T-helper 1 cell treated with Interleukin-12 subunit alpha and Interleukin-12 subunit beta and Interleukin-4 antibody, amounts not matched to agents 30 μg/mL and 1 μg/mL, for 36 hours (primary cell): ENCODE results near the gene IMPG2.

Source experiments
- H3K27ac Mint-ChIP-seq: one replicate; pipeline ENCODE4 v1.8.0; 2021; ENCODE audit warnings: mild to moderate bottlenecking, mixed read lengths
- H3K27me3 Mint-ChIP-seq: one replicate; pipeline ENCODE4 v1.8.0; 2021; ENCODE audit warnings: low read depth, mixed read lengths
- H3K36me3 Mint-ChIP-seq: one replicate; pipeline ENCODE4 v1.8.0; 2021; ENCODE audit warnings: low read depth, mixed read lengths
- H3K4me1 Mint-ChIP-seq: one replicate; pipeline ENCODE4 v1.8.0; 2021; ENCODE audit warnings: low read depth, mixed read lengths
- H3K4me3 Mint-ChIP-seq: one replicate; pipeline ENCODE4 v1.8.0; 2021; ENCODE audit warnings: mild to moderate bottlenecking, moderate library complexity, mixed read lengths
- H3K9me3 Mint-ChIP-seq: one replicate; pipeline ENCODE4 v1.8.0; 2021; ENCODE audit warnings: mixed read lengths

Gene IMPG2

DNA sequence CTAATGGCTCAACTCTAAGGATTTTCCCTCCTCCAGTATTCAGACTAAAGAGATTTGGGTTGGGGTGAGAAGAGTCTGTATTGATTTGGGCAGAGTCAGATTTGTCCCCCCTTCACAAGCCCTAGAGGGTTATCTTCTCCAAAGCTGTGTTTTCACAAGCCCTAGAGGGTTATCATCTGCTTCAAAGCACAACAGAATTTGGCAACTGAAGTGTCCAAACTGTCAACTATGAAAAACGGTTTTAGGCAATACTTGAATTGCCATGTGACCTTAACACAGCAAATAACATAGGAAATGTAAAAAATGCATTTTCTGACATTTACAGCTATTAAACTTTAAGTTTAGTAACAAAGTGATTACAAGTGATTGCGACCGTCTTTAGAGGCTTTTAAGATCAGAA is 119.9 kb downstream of the IMPG2 start:
- Mint-ChIP-seq H3K9me3 (no peaks in the 10 kb centered on the region), H3K36me3 (no peaks in the 10 kb centered on the region), H3K4me3 (no peak overlapping the region)

DNA sequence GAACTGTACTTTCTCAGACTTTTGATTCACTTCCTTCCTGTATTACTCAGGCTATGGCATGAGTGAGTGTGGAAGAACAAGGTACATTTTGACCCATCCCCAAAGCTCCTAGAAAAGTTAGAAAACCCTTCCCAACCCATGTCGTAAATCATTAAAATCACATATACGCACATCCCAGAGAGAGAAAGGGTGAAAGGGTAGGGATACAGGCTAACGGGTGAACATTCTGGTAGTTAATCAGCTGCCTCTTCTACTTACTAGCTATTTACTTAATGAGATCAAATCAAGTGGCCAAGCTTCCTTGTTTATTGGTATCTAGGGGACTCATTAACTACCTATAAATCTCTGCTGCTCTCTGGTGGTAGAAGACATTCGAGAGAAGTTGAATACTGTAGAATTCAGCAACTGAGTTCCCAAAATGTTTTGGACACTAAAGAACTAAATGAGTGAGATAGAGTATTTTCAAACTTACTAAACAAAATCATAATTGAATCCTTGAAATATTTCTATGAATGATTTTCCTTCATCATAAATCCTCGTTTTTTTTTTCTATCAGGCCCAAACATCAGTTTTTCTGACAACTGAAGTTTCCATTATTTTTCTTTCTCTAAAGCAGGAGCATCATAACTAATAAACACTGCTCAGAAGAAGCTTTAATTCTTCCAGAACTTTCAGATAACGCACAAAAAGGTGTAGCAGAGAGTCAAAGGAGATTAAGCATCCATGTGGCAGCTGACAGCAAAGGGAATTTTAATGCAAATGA is 124.2 kb downstream of the IMPG2 start:
- Mint-ChIP-seq H3K4me3 (no peak overlapping the region), H3K27me3 (peaks cover 4% of the 10 kb centered on the region), H3K36me3 (no peaks in the 10 kb centered on the region), H3K9me3 (no peaks in the 10 kb centered on the region), H3K27ac (no peak overlapping the region), H3K4me1 (no peaks in the 10 kb centered on the region)

More for the DNA sequence above, 119.9 kb downstream of the IMPG2 start:
- Mint-ChIP-seq H3K27ac (no peak overlapping the region), H3K27me3 (peaks cover 15% of the 10 kb centered on the region), H3K4me1 (no peaks in the 10 kb centered on the region)

DNA sequence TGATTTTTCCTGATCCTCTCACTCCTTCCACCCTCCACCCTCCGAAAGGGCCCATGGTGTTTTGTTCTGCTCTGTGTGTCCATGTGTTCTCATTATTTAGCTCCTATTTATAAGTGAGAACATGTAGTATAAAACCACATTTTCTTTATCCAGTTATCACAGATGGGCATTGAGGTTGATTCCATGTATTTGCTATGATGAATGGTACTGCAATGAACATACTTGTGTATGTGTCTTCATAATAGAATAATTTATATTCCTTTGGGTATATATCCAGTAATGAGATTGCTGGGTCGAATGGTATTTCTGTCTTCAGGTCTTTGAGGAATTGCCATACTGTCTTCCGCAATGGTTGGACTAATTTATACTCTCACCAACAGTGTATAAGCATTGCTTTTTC is 126.0 kb downstream of the IMPG2 start:
- no peak overlapping the region for H3K27ac Mint-ChIP-seq
- no peak overlapping the region for H3K4me3 Mint-ChIP-seq
- H3K4me1 Mint-ChIP-seq, result no peaks in the 10 kb centered on the region
- no peaks in the 10 kb centered on the region for H3K27me3 Mint-ChIP-seq
- H3K36me3 Mint-ChIP-seq, result no peaks in the 10 kb centered on the region
- no peaks in the 10 kb centered on the region for H3K9me3 Mint-ChIP-seq

DNA sequence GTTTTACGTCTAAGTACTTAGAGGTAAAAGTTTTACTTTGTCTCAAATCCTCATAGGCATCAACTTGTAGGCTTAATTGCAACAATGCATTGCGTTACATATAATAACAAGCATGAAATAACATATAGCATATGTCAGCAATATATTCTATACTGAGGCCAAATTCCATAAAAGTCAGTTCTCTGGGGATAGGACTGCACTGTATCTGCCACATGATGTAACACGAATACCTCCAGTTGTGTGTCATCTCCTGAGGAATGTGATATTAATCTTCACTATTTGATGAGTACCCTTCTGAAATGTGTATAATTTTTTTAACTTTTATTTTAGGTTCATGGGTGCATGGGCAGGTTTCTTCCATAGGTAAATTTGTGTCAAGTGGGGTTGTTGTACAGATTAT is 126.4 kb downstream of the IMPG2 start:
- no peak overlapping the region for H3K27ac Mint-ChIP-seq
- H3K9me3 Mint-ChIP-seq, result no peaks in the 10 kb centered on the region
- no peaks in the 10 kb centered on the region for H3K27me3 Mint-ChIP-seq
- no peak overlapping the region for H3K4me3 Mint-ChIP-seq
- H3K36me3 Mint-ChIP-seq, result no peaks in the 10 kb centered on the region
- no peaks in the 10 kb centered on the region for H3K4me1 Mint-ChIP-seq

DNA sequence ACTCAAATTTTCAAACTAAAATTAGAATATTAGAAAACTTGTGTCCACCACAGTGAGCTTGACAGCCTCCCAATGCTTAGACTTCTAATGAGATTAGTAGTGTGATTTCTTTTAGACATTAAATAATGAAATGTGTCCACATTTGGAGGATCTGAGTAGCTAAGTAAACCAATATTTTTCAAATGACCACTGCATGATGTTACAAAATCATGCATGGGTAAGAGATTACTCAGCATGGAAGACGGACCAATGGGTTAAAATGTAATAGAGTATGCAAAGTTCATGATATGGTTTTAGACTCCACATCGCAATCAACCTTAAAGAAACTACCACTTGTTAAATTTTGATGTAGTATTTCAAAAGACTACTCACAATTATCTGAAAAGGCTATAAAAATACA is 130.6 kb downstream of the IMPG2 start:
- Mint-ChIP-seq H3K36me3 (no peaks in the 10 kb centered on the region), H3K27me3 (no peaks in the 10 kb centered on the region), H3K9me3 (no peaks in the 10 kb centered on the region), H3K4me1 (no peaks in the 10 kb centered on the region), H3K27ac (no peak overlapping the region), H3K4me3 (no peak overlapping the region)

DNA sequence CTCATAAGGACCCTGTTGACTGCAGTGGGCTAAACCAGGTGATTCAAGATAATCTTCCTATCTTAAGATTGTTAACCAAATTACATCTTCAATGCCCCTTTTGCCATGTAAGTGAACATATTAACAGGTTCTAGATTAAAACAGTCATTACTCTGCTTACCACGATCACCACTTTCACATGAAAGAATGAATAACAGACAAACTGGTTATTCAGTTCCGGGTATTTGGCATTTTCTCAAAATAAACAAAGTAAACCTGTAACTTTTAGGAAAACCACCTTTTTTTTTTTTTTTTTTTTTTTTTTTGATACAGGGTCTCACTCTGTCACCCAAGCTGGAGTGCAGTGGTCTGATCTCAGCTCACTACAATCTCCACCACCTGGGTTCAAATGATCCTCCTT is 131.2 kb downstream of the IMPG2 start:
- no peaks in the 10 kb centered on the region for H3K27me3 Mint-ChIP-seq
- H3K27ac Mint-ChIP-seq, result no peak overlapping the region
- H3K36me3 Mint-ChIP-seq, result no peaks in the 10 kb centered on the region
- H3K9me3 Mint-ChIP-seq, result no peaks in the 10 kb centered on the region
- H3K4me1 Mint-ChIP-seq, result no peaks in the 10 kb centered on the region
- no peak overlapping the region for H3K4me3 Mint-ChIP-seq

DNA sequence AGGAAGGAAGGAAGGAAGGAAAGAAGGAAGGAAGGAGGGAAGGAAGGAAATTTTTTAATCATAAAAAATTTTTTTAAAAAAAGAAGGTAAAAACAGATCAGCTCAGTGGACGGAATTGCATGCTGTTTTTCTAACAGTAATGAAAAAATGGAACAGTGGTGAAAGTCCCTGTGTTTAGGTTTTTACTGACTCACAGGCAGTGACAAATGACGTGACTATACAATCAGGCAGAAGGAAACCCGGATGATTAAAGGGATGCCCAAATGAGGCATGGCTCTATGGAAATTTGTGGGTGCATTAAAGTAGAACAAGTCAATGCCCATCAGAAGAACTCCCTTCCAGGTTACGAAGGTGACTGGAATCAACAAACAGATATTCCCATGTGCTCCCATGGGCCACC is 135.0 kb downstream of the IMPG2 start:
- Mint-ChIP-seq H3K27me3 (no peaks in the 10 kb centered on the region), H3K27ac (no peak overlapping the region), H3K4me1 (no peaks in the 10 kb centered on the region), H3K4me3 (no peak overlapping the region), H3K36me3 (no peaks in the 10 kb centered on the region), H3K9me3 (no peaks in the 10 kb centered on the region)

DNA sequence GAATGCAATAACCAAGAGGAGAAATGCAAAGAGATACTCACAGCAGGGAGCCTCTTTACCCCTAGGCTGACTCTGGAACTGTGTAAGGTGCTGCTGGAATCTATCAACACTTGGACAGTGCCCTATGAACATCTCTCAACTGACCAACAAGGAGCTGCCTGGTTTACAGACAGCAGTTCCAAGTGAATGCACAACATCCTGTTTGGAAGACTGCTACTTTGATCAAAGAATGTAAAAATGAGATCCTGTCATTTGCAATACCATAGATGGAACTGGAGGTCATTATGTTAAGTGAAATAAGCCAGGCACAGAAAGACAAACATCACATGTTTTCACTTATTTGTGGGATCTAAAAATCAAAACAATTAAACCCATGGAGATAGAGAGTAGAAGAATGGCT is 136.3 kb downstream of the IMPG2 start:
- Mint-ChIP-seq H3K9me3 (no peaks in the 10 kb centered on the region), H3K36me3 (no peaks in the 10 kb centered on the region), H3K27ac (no peak overlapping the region), H3K4me1 (no peaks in the 10 kb centered on the region), H3K4me3 (no peak overlapping the region), H3K27me3 (no peaks in the 10 kb centered on the region)

DNA sequence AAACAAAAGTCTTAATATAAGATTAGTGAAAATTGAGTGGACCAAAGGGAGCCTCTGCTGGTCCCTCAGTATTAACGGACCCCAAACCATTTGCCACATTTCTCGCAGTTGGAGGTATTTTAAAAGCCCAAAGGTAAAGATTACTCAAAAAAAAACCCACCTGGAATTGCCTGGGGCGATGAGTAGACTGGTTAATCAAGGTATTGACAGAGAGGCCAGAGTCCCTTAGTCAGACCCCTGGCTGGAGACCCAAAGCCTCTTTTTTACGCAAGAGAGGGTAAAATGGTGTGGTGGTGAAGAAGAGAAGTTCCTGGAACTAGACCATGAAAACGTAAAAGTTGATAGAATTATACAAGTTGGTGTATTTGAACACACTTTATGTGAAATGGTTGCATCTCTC is 137.2 kb downstream of the IMPG2 start:
- Mint-ChIP-seq H3K27ac (no peak overlapping the region), H3K4me3 (no peak overlapping the region), H3K36me3 (no peaks in the 10 kb centered on the region), H3K9me3 (no peaks in the 10 kb centered on the region), H3K27me3 (no peaks in the 10 kb centered on the region), H3K4me1 (no peaks in the 10 kb centered on the region)

DNA sequence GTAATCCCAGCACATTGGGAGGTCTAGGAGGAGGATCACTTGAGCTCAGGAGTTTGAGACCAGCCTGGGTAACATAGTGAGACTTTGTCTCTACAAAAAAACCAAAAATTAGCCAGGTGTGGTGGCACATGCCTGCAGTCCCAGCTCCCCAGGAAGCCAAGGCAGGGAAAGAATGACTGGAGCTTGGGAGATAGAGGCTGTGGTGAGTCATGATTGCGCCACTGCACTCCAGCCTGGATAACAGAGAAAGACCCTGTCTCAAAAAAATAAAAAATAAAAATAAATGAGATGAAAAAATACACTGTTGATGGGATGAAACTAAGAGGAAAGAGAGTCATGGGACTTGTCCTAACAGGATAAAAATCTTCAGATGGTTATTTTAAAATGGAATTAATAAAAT is 137.6 kb downstream of the IMPG2 start:
- H3K9me3 Mint-ChIP-seq, result no peaks in the 10 kb centered on the region
- H3K4me1 Mint-ChIP-seq, result no peaks in the 10 kb centered on the region
- H3K27me3 Mint-ChIP-seq, result peaks cover under 1% of the 10 kb centered on the region
- no peaks in the 10 kb centered on the region for H3K36me3 Mint-ChIP-seq
- H3K27ac Mint-ChIP-seq, result no peak overlapping the region
- H3K4me3 Mint-ChIP-seq, result no peak overlapping the region

DNA sequence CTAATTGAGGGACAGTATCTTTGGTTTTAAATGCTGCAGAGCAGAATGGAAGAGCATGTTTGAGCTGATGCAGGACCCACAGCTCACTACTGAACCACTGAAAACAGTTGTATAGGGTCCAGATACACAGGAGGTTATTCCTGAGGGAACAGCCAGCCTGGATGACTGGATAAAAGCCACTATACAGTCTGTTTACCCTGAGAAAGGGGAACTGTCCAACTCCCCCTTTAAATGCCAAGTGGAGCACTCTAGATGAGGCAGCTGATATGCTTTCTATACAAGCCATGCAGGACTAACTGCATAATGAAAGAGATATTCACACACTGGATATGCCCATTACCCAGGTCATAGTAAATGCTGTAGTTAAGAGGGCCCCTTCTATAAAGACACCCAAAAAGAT is 138.6 kb downstream of the IMPG2 start:
- H3K4me3 Mint-ChIP-seq, result no peak overlapping the region
- H3K36me3 Mint-ChIP-seq, result no peaks in the 10 kb centered on the region
- no peaks in the 10 kb centered on the region for H3K4me1 Mint-ChIP-seq
- no peaks in the 10 kb centered on the region for H3K9me3 Mint-ChIP-seq
- no peak overlapping the region for H3K27ac Mint-ChIP-seq
- H3K27me3 Mint-ChIP-seq, result peaks cover 3% of the 10 kb centered on the region

DNA sequence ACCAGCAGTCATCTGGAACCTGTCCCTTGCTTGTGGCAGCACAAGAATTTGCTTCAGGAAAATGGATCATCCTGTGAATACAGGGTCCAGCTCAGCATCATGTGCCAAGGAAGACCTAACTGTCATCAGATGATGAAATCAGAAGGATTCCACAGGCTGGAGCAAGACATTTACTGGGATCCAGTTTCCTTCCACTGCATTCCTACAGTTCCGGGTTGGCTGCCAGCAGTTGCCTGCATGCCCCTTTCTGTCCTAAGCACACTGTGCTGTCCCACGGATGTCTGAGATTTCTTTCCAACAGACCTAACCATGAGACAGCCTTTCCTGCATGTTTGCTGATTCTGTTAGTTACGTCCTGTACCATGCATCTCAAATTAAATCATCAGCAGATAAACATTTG is 140.7 kb downstream of the IMPG2 start:
- Mint-ChIP-seq H3K36me3 (no peaks in the 10 kb centered on the region), H3K9me3 (no peaks in the 10 kb centered on the region), H3K27me3 (peaks cover 3% of the 10 kb centered on the region), H3K4me1 (no peaks in the 10 kb centered on the region), H3K27ac (no peak overlapping the region), H3K4me3 (no peak overlapping the region)

DNA sequence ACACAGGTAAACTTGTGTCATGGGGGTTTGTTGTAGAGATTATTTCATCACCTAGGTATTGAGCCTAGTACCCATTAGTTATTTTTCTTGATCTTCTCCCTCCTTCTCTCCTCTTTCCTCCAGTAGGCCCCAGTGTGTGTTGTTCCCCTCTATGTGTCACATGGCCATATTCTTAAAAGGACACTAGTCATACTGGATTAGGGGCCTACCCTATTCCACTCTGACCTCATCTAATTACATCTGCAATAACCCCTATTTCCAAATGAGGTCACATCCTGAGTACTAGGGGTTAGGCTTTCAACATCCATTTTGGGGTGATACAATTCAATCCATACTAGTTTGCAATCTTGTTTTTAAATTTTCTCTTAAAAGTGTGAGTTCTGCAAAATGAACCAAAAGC is 142.8 kb downstream of the IMPG2 start:
- Mint-ChIP-seq H3K36me3 (no peaks in the 10 kb centered on the region), H3K27ac (no peak overlapping the region), H3K27me3 (peaks cover 6% of the 10 kb centered on the region), H3K4me1 (no peaks in the 10 kb centered on the region), H3K9me3 (peaks cover 2% of the 10 kb centered on the region), H3K4me3 (no peak overlapping the region)
